SKM-1 treated with dmso at 0.1 percent for 144 hours (cell line): Measurements from ENCODE around the gene SOS2.
"Not testable (repeated sequence)": the region's sequence is repeated elsewhere in the genome, so short reads cannot be mapped to it uniquely, and the experiment has no call there.

Experiments used
- DNase-seq: peaks from one replicate; lab custom pipeline; 2025; ENCODE audit not compliant: unreplicated experiment; lab: John Stamatoyannopoulos, UW

SOS2 gene

GRCh38 chr14:50228313-50228712 lies 3.1 kb downstream of the SOS2 start:
- DNase-seq, result no peak

- DNase-seq, result no peak
These were observed 5.4 kb downstream of the SOS2 start for GRCh38 chr14:50225974-50226297.

DNA sequence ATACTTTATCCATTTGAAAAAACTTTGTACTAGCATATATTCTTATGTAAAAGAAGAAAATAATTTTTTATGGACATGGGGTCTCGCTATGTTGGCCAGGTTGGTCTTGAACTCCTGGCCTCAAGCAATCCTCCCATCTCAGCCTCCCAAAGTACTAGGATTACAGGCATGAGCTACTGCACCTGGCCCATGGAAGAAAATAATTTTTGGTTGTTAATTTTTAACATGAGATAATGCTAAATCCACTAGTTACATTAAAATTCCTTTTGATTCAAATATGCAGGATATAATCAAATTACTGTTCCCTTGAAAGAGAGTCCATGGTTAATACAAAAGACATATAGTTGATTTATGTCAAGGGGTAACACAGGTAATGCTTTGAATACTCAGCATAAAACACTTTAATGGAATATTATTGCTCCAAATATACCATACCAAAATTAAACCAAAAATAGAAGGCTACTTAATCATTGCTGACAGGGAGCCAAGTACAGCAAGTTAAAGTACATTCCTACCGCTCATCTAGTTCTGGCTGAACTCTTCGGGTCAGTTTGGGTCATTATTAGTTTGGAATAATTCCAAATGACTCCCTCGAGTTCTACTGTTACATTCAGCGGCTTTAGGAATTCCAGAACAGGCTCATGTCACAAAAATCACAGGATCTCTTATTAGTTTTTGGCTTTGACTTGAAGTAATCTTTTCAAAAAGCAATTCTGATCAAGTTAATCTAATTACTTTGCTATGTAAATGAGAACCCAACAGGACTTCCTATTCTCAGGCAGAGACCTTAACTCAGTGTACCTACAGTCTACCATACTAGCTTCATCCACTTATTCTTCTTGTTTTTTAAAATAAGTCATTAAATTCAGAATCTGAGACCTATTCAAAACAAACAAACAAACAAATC lies 6.1 kb downstream of the SOS2 start:
- DNase-seq, result no peak

DNA sequence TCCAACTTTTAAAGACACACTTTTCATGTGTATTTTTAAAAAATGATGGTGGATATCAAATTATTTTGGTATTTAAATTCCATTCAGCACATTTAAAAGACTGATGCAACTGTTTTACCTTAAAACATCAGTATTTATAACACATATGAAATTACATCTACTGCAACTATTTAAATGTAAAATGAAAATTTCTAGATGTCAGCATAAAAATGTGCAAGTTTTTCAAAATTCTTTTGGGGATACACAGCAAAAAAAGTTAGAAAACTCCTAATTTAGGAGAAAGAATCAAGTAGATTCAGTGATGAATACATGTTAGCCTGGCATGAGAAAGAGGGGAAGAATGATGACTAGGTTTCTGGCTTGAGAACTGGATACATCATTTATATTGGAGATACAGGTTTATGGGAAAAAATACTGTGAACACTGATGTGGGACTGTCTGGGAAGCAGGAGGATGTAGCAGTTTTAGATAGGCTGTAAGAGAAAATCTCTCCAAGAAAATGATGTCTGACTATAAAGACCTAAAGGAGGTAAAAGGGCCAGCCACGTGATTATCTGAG lies 9.2 kb downstream of the SOS2 start:
- DNase-seq, result no peak

GRCh38 chr14:50218501-50218900 lies 12.9 kb downstream of the SOS2 start:
- no peak for DNase-seq

DNA sequence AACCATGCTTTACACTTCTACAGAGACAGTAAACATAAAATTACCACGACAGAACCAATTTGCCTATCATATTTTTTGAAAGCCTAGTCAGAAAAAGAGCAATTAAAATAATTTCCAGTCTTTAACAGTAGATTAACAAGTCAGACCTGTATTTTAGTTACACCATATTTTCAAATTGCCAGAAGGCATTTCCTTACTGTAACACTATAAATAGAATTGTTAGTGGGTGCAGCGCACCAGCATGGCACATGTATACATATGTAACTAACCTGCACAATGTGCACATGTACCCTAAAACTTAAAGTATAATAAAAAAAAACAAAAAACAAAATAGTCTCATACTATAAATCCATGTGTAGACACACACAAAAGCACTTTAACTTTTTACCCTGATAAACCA lies 16.0 kb downstream of the SOS2 start:
- DNase-seq, result no peak

- DNase-seq, result no peak
These were observed 17.6 kb downstream of the SOS2 start for GRCh38 chr14:50213795-50214194.

- no peak for DNase-seq
These were observed 18.7 kb downstream of the SOS2 start for GRCh38 chr14:50212726-50213125.

DNA sequence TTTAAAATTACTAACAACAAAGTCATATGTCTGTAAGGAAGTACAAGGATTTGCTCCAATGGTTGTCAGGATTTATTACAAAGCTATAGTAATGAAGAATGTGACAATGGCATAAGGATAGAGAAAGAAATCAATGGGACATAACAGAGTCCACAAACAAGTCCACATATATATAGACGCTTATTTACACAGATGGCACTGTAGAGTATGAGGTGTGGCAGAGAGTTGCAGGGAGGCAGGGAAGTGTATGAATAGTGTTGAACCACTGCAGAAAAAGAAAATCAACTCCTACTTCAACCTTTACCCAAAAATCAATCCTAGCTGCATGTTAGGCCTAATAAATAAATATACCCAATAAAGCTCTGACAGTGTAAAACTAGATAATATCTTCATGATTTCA lies 21.3 kb downstream of the SOS2 start:
- no peak for DNase-seq

- DNase-seq, result no peak
These were observed 32.9 kb downstream of the SOS2 start for GRCh38 chr14:50198499-50198898.

DNA sequence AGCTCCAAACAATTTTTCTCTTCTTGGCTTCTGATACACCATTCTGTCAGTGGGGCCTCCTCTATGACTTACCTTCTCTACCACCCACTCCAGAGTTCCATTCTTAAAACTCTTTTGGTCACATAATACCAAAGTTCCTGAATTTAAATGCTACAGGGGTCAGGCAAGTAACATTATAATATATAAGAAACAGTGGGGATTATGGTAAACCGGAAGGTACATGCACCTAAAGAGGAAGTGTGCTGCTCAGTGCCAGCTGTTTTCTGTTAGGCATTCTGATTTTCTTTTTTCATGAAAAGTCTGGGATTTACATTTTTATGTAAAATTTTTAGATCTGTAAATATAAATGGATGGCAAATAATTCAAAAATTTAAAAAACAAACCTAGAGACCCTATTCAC lies 39.9 kb downstream of the SOS2 start:
- no peak for DNase-seq

DNA sequence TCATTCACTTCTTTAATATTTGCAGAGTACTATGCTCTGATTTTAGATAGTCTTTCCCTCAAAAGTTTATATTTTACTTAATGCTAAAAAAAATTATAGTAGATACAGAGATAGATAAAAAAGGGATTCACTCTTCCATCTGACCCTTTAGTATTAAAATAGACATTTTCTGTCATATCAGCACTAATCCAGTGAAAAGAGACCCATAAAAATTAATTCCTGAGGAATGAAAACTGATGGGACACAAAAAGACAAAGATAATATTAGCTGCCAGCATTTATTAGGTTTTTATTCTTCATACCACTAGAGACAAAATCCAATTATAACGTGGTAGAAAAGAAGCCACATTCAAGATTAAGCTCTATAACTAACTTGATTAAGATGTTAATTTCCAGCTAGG lies 45.3 kb downstream of the SOS2 start:
- no peak for DNase-seq

- DNase-seq, result no peak
These were observed 57.5 kb downstream of the SOS2 start for GRCh38 chr14:50173891-50174290.

GRCh38 chr14:50171895-50172294 lies 59.5 kb downstream of the SOS2 start:
- DNase-seq, result no peak

DNA sequence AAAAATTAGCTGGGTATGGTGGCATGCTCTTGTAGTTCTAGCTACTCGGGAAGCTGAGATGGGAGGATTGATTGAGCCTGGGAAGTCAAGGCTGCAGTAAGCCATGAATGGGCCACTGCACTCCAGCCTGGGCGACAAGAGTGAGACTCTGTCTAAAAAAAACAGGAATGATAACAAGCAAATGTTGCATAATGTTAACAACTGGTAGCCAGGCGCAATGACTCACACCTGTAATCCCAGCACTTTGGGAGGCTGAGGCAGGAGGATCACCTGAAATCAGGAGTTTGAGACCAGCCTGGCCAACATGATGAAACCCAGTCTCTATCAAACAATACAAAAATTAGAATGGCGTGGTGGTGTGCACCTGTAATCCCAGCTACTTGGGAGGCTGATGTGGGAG lies 64.0 kb downstream of the SOS2 start:
- not testable (repeated sequence) for DNase-seq

GRCh38 chr14:50156111-50156510 lies 75.3 kb downstream of the SOS2 start:
- no peak for DNase-seq

GRCh38 chr14:50148799-50149198 lies 82.6 kb downstream of the SOS2 start:
- DNase-seq, result no peak

DNA sequence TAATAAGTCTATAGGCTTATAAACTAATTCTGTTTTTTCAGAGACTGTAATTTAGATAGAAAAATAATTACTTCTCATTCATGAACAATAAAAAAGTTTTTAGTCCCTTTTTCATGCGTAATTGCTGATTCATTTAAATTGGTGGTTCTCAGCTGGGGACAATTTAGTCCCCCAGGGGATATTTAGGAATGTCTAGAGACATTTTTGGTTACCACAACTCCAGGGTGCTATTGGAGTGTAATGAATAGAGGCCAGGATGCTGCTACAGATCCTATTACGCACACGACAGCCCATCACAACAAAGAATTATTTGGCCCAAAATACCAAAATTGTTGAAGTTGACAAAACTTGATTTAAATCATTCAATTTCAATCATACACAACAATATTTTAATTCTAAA lies 92.2 kb downstream of the SOS2 start:
- DNase-seq, result no peak

- DNase-seq, result no peak
These were observed 103.6 kb downstream of the SOS2 start for GRCh38 chr14:50127802-50128201.

GRCh38 chr14:50123062-50123461 lies 108.3 kb downstream of the SOS2 start:
- no peak for DNase-seq

DNA sequence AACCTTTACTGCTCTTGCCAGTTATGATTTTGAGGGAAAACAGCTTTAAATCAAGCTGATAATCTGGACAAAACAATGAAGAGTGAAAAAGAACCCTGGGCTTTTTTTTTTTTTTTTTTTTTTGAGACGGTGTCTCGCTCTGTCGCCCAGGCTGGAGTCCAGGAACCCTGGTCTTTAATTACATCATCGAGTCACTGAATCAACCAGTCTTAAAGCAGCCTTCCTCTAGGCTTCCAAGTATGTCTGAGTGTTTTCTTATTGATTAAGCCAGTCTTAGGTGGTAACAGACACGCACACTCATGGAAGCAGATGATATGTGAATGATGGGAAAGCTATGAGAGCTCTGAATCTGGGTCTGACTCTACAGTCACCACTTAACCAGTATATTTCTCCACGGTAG lies 109.1 kb downstream of the SOS2 start:
- no peak for DNase-seq

- DNase-seq, result no peak
These were observed 109.9 kb downstream of the SOS2 start for GRCh38 chr14:50121486-50121885.

DNA sequence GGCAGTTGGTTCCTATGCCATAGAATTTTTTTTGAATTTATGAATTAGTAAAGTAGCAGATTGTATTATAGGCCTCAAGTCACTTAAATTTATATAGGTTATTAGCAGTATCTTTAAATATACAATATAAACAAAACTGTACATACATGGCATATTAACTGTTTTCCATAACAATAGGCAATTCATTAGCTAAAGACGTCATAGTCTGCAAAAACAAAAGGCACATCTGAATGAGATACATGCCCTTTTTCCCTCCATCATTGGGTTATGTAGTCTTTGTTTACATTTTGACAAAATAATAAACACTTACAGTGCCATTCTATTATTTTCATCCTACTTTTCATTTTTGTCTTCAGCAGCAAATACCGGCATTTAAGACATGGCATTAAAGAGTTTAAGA lies 113.9 kb downstream of the SOS2 start:
- DNase-seq, result no peak
